Measurements from ENCODE around the gene ACSBG1. TPM values are rescaled to one million over a fixed set of nuclear protein-coding genes. Genes with fewer than 3 reads are reported as not detected.

The ACSBG1 gene
- total RNA-seq, 1 experiment from 2014 or later = under 0.01 TPM

GRCh38 chr15:78133801-78134200, 100.6 kb downstream of the ACSBG1 start:
- no peak for DNase-seq (ENCODE audit: low read depth)

- no peak for DNase-seq (ENCODE audit: low read depth)
Measured at GRCh38 chr15:78131295-78132061, 102.9 kb downstream of the ACSBG1 start, which contains the start of gene CIB2. CIB2 (minus strand) TSS chr15:78131445; CDS start chr15:78131215, 230 bp downstream.

GRCh38 chr15:78130466-78131294, 103.7 kb downstream of the ACSBG1 start:
- no peak for DNase-seq (ENCODE audit: low read depth)

GRCh38 chr15:78129751-78130287, 104.5 kb downstream of the ACSBG1 start:
- DNase-seq (ENCODE audit: low read depth) = no peak

GRCh38 chr15:78129077-78129750, 105.2 kb downstream of the ACSBG1 start:
- no peak for DNase-seq (ENCODE audit: low read depth)

- no peak for DNase-seq (ENCODE audit: low read depth)
Measured at GRCh38 chr15:78127882-78128281, 106.5 kb downstream of the ACSBG1 start.

- DNase-seq (ENCODE audit: low read depth) = no peak
Measured at GRCh38 chr15:78125267-78125666, 109.1 kb downstream of the ACSBG1 start.

GRCh38 chr15:78120523-78120922, 113.8 kb downstream of the ACSBG1 start:
- DNase-seq (ENCODE audit: low read depth) = no peak

Other genes starting within 250 kb of the ACSBG1 start
- 26.9 and 30.6 TPM in 2 replicates for gene TBC1D2B, start 156.9 kb downstream of the ACSBG1 start, total RNA-seq (2014; rRNA removed)
- gene SH2D7, start 142.0 kb downstream of the ACSBG1 start, total RNA-seq (2014; rRNA removed) = not detected in 2 replicates
- 1.4 and 1.8 TPM in 2 replicates for gene CIB2, start 103.1 kb downstream of the ACSBG1 start, total RNA-seq (2014; rRNA removed)
- 51.2 and 87.1 TPM in 2 replicates for gene IDH3A, start 85.2 kb downstream of the ACSBG1 start, total RNA-seq (2014; rRNA removed)
- gene DNAJA4, start 30.0 kb upstream of the ACSBG1 start, total RNA-seq (2014; rRNA removed) = not detected in 2 replicates
- gene SKIC8, start 65.0 kb upstream of the ACSBG1 start, total RNA-seq (2014; rRNA removed) = 61.4 and 71.0 TPM in 2 replicates
- gene CRABP1, start 105.8 kb upstream of the ACSBG1 start, total RNA-seq (2014; rRNA removed) = not detected in 2 replicates
- gene IREB2, start 203.7 kb upstream of the ACSBG1 start, total RNA-seq (2014; rRNA removed) = 11.7 and 16.4 TPM in 2 replicates

All from LHCN-M2 (cell line).